DMS114 treated with DMSO at 0.1 percent for 48 hours (cell line): ENCODE data around the gene FAM200C.

Source experiments
- DNase-seq: peaks from one replicate; lab custom pipeline; 2025; ENCODE audit not compliant: unreplicated experiment; lab: John Stamatoyannopoulos, UW

The FAM200C gene

DNA sequence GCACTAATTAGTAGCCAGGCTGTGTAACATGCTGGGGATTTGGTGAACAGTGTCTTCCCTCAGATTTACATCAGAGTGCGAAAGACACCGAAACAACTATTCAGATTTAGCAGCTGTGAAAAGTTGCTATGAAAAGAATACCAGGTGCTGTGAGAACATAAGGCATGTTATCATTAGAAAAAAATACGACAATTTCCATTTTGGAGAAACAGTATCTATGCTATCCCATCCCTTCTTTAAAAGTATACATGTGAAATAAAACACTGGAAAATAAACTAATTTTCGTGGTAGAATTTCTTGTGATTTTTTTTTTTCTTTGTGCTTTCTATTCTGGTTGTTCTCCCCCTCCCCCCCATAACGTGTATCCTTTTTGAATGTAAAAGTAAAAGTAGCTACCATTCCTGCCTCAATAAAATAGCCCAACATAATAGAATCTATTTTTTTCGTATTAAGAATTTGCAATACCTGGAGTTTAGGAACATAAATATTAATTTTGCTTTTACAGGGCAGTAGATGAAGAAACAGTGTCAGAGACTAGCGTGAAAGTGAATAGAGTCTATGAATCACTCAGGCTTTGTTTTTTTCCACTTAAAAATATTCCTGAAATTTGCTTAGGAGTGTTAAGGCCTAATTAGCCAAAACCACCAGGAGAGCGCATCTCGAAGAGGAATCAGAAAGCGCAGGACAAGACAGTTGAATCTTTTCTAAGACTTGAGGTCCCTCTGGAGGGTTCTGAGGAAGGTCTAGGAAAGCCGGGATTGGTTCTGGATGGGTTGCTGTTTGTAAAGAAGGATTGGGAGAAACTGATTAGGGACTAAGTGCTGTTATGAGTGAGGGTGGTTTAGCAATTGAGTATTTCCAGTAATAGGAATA is 19.8 kb upstream of the FAM200C start:
- DNase-seq, result no peak

DNA sequence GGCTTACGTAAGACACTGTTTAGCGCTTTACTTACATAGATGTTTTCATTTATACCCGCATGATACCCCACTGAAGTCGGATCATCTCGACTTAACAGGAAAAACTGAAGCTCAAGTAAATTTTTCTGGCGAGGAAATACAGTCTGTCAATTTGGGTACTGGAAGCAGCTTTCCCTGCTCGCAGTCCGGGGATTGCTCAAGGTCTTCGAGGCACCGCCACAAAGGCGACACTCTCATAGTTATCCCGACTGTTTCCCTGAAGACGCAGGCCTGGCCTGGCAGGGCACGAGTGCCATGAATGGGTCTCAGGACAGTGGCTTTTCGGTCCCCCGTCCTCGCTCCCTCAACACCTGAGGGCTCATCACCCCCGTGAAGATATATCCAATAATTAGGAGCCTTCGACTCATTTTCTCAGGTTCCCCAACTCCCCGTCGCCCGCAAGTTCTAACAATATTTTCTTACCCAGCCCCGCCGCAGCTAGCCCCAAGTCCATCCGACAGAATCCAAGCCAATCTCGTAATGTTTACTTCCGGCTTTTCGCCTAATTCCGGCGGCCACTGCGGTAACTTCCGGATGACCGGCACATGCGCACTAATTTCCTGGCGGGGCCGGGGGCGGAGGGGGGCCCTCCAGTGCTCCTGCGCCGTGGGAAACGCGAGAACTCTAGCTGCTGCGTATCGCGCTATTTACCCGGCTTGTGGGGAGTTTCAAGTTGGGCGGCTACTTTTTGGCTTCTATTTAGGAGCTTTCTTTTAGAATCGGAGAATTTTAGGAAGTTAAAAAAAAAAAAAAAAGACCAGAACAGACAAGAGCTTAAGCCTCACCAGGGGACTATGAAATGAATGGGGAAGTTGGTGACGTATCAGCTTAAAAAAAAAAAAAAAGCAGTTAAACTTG is 19.0 kb upstream of the FAM200C start, which contains the start of gene SLU7:
Gene SLU7, minus strand, starts transcription at position 521 of the 897 bp plus-strand sequence. CDS start 3,787 bp downstream, outside the sequence.
- peak; percentile 95 for DNase-seq

DNA sequence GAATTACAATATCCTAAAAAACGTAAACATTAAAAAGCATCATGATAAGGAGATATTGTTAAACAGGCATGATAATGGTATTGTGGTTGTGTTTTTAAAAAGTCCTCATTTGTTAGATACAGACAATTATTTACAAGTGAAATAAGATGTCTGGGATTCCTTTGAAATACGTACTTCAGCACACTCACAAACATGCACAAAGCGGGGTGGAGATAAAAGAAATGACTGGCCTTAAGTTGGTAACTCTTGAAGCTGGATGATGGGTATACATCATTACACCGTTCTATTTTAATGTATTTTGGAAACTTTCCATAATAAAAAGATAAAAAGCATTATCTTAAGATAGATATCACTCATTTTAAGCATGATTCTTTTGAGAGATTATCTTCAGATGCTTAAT is 1.0 kb downstream of the FAM200C start:
- DNase-seq, result no peak

DNA sequence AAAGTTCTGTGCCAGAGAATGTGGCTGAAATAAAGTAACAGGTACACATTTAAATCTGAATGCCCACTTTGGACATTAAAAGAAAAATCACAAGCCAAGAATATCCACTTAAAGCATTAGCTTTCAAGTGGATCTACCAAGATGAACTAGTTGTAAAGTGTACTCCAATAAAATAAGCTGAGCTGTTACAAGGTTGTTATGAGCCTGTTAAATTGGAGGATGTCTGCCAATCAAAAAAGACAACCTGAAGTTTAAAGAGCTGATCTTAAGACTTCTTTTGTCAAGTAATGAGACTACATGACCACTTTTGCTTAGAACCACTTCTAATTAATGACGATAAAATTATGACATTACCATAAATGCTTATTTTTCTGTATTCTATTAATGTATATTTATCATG is 2.4 kb downstream of the FAM200C start:
- no peak for DNase-seq

DNA sequence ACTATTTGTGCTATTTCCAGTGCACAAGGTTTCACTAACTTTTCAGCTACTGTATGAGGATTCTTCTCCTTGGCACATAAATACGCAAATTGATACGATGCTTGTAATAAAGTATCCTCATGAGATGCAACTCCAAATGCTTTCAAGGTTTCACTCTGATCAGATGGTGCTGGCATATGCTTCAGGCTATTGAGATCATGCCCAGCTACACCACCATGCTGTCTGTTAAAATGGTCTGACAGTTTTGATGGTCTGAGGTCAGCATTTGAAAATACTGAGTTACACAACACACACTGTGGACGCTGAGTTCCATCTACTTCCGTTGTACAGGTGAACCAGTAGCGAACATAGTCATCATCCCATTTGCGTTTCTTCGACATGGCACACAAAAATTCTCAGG is 4.7 kb downstream of the FAM200C start:
- DNase-seq, result no peak

DNA sequence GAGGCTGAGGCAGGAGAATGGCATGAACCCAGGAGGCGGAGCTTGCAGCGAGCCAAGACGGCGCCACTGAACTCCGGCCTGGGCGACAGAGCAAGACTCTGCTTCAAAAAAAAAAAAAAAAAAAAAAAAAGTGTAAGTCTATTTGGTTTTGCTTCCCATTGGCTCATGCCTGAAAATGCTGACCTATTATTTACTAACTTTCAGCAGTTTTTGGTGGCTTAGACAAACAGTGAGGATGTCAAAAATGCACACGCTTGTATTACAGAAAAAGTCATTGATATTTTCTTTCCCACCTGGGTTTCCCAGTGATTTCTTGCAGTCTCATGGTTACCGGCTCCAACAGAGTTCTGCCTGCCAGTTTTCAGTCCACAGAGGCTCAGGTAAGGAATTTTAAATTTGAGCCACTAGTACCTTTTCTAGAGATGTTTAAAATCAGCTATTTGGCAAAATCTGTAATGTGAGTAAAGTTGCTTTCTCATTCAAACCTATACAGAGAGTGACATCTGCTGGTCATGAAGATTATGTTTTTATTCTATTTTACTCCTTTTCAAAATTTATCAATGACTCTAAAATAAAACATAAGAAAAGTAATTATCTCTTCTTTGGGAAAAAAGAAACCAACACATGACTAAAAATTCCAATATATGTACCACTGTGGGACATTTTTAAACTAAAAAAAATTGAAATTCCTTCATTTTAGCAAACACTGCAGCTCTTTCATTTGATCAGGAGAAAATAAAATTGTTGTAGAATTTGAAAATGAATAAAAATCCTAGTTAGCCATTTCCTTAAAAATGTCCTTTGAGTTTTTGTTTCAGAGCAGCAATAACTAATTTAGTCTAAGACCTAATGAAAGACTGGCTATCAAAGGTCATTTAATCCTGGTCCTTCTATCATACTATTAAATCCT is 8.8 kb downstream of the FAM200C start:
- peak; percentile 34 for DNase-seq

DNA sequence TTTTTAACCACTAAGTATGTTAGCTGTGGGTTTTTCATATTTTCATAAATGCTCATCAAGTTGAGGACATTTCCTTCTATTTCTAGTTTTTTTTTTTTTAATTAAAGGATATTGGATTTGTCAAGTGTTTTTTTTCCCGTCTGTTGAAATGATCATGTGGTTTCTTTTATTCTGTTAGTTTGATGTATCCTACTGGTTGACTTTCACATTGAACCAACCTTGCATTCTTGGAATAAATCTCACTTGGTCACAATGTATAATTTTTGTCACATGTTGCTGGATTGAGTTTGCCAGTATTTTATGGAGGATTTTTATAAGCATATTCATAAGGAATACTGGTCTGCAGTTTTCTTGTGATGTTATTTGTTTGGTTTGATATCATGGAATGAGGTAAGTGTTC is 12.4 kb downstream of the FAM200C start:
- no peak for DNase-seq

DNA sequence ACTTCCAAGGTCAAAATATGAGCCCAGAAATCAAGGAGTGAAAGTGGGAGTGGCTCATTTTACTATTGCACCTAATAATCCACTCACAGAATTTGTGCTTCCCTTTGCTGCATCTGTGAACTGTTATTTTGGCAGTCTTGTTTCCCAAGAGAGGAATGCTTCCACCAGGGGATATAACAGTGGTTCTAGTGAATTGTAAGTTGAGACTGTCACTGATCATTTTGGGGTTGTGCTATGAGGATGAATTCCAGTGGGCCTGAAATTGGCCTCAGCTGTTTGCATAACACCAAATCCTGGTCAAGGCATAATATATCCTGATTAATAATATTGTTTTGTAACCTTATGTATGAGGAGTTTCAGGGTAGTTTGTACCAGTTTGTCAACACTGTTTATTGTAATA is 14.4 kb downstream of the FAM200C start:
- no peak for DNase-seq

DNA sequence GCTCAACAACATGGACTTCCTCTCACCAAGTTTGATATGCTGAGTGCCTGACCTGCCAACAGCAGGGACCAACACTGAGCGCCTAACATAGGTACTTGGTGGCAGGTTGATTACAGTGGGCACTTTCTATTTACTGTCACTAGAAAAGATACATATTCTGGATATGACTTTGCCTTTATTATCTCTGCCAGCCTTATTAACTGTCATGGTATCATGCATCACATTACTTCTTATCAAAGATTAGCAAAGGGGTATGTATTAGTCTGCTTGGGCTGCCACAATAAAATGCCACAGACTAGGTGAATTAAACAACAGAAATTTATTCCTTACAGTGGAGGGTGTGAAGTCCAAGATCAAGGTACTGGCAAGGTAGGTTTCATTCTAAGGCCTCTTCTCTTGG is 15.2 kb downstream of the FAM200C start:
- DNase-seq, result no peak

DNA sequence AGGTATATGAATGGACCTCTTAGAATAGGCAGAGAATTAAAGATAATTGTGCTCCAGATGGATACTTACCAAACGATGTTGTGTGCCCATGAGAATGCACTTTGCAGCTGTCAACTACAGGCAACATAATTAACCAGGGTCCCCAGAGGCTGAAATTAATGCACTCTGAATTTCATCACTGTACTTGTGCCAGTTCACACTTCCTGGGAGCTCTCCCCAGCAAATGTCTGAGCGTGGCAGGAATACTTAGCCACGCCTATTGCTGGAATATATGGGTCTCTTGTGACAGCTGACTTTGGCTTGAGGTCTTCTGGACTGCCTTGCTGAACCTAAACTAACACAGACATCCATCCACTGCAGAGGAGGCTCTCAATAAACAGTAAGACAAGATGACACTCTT is 17.5 kb downstream of the FAM200C start:
- no peak for DNase-seq

DNA sequence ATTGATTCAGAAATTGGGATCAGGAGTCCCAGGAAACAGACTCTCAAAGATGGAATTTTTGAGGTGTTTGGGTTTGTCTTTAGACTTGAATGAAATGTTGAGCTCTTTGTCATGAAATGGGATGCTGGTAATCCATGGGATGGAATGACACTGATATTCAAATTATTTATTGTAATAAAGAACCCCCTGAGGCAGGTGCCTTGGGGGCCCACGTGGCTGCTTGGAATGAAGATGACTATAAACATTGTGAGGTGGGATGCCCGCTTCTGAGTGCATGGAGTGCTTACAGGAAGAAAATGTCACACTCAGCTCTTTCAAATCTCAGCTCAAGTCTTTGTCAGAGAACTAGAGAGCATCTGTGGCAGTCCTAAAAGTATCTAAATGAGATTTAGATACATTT is 19.8 kb downstream of the FAM200C start:
- DNase-seq, result no peak

DNA sequence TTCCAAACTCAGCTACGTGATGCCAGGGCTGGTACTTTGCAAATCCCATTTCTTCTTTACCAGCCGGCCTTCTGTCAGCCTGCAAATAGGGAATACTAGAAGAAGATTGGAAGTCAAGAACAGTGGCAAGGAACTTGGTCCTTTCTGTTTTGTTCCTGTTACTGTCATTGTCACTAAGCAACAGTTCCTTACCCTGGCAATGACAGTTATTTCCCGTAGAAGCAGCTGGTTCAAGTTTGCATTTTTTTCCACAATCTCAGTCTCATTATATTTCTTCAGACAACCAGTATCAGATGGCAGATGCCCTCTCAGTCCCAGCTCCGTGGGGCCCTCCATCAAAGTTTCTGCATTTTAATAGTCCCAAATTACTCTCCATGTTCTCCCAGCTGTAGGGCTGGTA is 20.3 kb downstream of the FAM200C start:
- DNase-seq, result no peak

DNA sequence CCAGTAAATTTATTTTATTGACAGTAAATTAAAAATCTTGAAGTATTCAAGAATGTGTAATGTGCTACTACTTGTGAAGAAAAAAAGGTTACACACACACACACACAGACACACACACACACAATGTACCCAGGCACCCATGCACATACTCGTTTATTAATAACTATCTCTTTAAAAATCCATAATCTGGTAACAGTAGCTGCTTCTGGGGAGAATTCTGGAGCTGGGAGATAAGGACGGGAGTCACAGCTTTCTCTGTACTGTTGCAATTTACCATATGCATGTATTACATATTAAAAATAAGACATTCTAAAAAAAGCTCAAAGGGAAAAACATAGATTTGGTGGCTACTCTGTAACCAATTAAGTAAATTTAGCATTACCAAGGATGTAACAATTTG is 21.5 kb downstream of the FAM200C start:
- no peak for DNase-seq

DNA sequence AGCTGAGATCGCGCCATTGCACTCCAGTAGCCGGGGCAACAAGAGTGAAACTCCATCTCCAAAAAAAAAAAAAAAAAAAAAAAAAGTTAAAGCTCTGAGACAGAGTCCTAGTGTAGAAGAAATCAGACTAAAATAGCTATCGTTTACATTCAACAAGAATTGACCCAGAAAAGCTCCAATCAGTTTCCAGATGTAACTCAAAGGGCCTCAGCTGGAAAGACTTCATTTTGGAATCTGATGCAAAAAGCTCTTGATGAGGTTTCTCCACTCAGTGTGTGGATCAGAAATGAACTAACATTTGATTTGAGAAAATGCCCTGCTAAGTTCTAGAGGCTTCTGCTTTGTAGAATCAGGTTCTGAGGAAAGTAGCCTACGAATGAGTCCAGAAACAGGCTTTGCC is 22.2 kb downstream of the FAM200C start:
- DNase-seq, result no peak

DNA sequence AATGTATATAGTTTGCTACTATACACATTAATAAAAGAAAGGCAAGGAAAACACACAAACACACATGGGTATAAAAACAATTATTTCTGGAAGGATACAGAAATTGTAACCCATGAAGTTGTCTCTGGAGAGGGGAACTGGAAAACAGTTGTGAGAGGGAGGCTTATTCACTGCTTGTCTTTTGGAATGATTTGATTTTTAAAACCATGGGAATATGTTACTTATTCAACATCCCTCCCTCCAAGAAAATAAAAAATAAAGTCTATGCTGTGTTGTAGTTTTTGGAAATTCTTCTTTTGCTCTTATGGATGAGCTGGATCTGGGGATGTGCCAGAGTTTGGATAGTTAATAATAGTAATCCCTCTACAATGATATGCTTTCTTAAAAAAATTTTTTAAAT is 23.4 kb downstream of the FAM200C start:
- no peak for DNase-seq

DNA sequence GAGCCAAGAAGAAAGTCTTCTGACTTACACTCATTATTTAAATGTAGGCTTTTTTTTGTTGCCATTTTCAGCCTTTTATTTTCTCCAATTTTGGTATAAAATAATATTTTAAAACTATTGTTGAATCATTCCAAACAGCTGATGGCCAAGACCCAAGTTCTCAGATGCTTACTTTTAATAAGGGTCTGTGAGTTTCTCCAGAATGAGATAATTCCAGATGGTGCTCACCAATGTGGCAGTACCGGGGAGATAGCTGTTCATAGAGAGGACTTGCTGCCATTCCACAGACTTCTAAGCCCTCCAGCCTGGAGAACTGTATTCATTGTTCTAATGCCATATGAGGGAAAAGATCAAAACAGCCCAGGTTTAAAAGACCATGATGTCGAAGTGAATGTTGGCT is 24.2 kb downstream of the FAM200C start:
- DNase-seq, result no peak

DNA sequence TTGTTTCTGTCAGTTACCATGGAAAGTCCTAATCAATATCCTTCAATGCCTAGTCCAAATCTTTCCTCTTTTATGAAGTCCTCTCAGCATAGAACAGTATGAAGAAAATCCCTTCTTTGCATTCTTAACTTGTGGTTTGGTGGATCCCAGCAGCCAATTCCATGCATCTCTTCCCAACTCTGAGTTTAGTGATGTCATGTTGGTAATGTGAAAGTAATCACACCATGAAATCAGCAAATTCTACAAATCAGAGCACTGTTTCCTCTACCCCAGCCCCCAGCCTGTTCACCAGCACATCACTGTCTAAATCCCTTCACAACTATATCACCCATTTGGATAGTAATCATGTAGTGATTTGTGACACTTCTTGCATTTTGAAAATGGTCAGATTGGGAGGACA is 24.7 kb downstream of the FAM200C start:
- no peak for DNase-seq

DNA sequence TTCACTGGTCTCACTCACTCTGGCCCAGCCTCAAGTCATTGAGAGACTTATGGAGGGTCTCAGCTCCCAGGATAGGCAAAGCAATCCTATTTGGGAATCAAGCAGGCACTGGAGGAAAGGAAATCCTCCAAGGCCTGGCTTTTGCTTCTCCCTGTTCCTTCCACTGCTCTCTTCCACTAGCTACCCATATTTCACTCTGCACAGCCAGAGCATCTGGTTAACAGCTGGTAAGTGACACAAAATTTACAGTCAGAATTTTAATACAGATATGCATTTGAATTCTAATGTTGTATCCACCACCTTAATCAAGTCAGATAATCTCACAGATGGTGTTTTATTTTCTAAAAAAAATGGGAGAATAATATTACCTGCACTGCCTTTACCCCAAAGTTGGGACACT is 28.6 kb downstream of the FAM200C start:
- DNase-seq, result no peak

DNA sequence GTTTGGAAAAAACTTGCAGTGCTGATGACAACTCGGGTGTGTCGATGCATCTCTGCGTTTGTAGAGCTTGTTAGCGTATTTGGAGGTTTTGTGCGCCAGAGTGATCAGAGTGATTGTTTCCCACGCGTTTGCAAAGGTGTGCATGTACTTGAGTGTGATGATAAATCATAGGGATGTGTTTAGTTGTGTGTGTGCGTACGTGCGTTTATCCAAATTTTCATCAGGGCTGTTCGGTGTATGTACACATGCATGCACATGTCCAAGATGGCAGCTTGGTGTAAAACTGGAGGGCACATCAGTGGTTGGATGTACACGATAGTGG is 29.2 kb downstream of the FAM200C start:
- DNase-seq, result no peak

DNA sequence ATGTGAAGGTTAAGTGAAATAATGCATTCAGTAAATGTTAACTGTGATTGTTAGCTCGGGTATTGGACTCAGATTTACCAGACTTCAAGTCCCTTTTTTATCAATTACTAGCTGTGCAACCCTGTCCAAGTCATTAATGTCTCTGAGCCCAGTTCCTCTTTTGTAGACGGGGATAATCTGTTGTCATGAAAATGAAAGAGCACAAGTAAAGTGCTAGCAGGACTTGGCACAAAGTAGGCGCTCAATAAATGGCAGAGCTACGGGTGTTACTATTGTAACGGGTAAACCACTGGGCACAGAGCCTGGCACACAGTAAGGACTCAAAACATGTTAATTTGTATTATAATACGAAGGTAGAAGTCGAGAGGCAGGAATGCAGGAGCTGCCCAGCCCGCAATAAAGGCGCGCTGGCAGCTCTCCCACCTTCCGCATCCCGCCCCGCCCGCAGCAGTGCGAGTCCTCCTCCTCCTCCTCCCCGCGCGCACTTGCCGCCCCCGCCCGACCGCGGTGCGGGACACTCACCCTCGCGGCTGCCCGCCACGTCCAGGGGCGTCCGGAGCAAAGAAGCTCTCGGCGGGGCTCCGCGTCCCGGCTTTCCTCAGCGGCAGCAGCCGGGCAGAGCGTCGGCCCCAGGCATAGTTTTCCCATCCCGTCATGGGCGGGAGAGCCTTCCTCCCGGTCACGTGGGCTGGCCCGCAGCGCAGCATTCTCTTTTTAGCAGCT is 29.7 kb downstream of the FAM200C start, which contains the start of gene C1QTNF2:
Gene C1QTNF2, minus strand, starts transcription at position 637 of the 723 bp plus-strand sequence. CDS start 15,615 bp downstream, outside the sequence.
- DNase-seq, result peak; percentile 16
